Fibroblast of lung (primary cell): ENCODE results near the gene GARNL3.

Source experiments
- EZH2 ChIP-seq: IDR thresholded peaks from 2 replicates; pipeline ENCODE4 v1.5.1; 2012; ENCODE audit warnings: low read length, control low read depth, mild to moderate bottlenecking; ENCODE audit errors: missing control alignments
- TF ChIP-seq, protein P1 (sequence below), 2 donors: IDR thresholded peaks in 1 of 2; conservative IDR thresholded peaks in 1 of 2; 1 replicate in 1 of 2; 2 replicates in 1 of 2; pipeline ENCODE4 v1.5.1; 2011 to 2012; ENCODE audit warnings: low read length in 2 of 2, control low read depth in 1 of 2, inconsistent platforms in 1 of 2, low read depth in 1 of 2, mild to moderate bottlenecking in 1 of 2

DNA sequence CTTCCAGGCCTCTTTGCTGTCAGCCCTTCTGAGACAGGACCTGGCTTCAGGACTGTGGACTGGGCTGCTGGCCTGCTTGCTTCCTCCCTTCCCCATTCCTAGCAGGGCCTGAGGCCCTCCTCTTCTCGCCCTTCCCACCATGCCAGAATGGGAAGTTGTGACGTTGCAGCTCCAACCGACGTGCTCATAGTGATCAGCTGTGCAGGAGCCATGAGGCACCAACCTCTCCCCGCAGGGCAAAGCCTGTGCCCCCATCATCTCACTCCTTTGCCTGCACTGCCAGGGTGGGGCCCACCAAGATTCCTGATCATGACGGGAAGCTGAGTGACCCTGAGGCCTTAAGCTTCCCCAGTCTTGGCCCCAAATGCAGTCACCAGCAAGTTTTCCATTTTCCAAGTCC is 45.1 kb upstream of the GARNL3 start:
- TF ChIP-seq, protein P1, sequence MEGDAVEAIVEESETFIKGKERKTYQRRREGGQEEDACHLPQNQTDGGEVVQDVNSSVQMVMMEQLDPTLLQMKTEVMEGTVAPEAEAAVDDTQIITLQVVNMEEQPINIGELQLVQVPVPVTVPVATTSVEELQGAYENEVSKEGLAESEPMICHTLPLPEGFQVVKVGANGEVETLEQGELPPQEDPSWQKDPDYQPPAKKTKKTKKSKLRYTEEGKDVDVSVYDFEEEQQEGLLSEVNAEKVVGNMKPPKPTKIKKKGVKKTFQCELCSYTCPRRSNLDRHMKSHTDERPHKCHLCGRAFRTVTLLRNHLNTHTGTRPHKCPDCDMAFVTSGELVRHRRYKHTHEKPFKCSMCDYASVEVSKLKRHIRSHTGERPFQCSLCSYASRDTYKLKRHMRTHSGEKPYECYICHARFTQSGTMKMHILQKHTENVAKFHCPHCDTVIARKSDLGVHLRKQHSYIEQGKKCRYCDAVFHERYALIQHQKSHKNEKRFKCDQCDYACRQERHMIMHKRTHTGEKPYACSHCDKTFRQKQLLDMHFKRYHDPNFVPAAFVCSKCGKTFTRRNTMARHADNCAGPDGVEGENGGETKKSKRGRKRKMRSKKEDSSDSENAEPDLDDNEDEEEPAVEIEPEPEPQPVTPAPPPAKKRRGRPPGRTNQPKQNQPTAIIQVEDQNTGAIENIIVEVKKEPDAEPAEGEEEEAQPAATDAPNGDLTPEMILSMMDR (conservative IDR thresholded peaks at IDR 0.05 in 1 of 2, IDR thresholded peaks at IDR 0.05 in 1 of 2; ENCODE audit: low read depth in 1 of 2, low read length in 2 of 2) = no peak
- TF ChIP-seq EZH2 = no peak
